ENCODE data around the gene PLP2.
"Not testable (repeated sequence)": the region's sequence is repeated elsewhere in the genome, so short reads cannot be mapped to it uniquely, and the experiment has no call there.

PLP2 gene

DNA sequence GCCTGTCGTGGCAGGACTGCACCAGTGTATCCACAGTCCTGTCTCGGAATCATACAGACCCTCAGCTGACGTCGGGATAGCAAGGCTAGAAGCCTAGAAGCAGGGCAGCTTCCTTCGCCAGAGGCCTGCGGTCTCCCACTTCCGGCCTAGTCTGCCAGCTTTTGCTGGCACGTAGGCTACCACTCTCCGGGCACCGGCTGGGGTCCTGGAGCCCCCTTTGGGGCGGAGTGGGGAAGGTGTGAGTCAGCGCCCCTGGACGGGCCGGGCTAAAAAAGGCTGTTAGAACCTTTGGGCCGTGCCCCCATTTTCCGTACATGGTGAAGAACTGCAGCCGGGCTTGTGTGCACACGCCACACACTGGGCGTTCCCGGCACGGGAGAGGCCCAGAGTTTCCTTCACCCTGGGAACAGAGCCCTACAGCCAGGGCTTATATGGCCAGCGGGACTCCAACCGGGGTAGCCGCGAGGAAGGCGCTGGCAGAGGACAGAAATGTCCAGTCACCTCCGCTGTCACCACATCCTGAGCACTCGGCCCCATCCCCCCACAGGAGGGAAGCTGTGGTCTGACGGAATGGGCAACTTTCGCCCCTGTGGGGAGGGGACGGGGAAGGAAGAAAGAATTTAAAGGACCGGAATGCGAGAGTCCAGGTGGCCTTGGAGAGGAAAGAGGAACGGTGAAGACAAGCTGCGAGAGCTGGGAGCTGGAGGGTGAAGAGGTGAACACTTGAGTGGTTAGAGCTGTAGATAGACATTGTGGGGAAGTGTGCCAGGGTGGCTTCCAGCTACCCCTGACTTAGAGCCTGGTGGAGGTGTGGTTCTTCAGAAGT, 4.6 kb upstream of the PLP2 start:
- peaks cover 6% of the 10 kb centered on the region for H3F3A ChIP-seq (ENCODE audit: control insufficient read depth, insufficient read depth)
- no peaks in the 10 kb centered on the region for H4K20me1 ChIP-seq (ENCODE audit: control insufficient read depth, insufficient read depth, low read depth, low read length)
- no peaks in the 10 kb centered on the region for H3K36me3 ChIP-seq (ENCODE audit: control insufficient read depth, low read length)
- H3K27me3 ChIP-seq (ENCODE audit: control insufficient read depth, low read length) = no peaks in the 10 kb centered on the region
- H3K4me1 ChIP-seq (ENCODE audit: control insufficient read depth, low read length) = peaks cover 45% of the 10 kb centered on the region
- no peaks in the 10 kb centered on the region for H3K79me2 ChIP-seq (ENCODE audit: control insufficient read depth, low read length)
- no peaks in the 10 kb centered on the region for H3K9me2 ChIP-seq (replicated peaks; ENCODE audit: control insufficient read depth, low read length)
- TF ChIP-seq, protein P1, sequence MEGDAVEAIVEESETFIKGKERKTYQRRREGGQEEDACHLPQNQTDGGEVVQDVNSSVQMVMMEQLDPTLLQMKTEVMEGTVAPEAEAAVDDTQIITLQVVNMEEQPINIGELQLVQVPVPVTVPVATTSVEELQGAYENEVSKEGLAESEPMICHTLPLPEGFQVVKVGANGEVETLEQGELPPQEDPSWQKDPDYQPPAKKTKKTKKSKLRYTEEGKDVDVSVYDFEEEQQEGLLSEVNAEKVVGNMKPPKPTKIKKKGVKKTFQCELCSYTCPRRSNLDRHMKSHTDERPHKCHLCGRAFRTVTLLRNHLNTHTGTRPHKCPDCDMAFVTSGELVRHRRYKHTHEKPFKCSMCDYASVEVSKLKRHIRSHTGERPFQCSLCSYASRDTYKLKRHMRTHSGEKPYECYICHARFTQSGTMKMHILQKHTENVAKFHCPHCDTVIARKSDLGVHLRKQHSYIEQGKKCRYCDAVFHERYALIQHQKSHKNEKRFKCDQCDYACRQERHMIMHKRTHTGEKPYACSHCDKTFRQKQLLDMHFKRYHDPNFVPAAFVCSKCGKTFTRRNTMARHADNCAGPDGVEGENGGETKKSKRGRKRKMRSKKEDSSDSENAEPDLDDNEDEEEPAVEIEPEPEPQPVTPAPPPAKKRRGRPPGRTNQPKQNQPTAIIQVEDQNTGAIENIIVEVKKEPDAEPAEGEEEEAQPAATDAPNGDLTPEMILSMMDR (IDR thresholded peaks at IDR 0.05; ENCODE audit: low read depth, low read length, poor library complexity, severe bottlenecking) = no peak
- no peak for TF ChIP-seq EZH2phosphoT487 (IDR thresholded peaks at IDR 0.05; ENCODE audit: borderline replicate concordance, low read length)
- peak overlapping the region; percentile 62 for H3K4me3 ChIP-seq (ENCODE audit: low read length)
- H3K9me3 ChIP-seq (ENCODE audit: control insufficient read depth, insufficient read depth, low read length) = no peaks in the 10 kb centered on the region
- peak overlapping the region; percentile 65 for H3K4me2 ChIP-seq (ENCODE audit: low read length)
- H3K27ac ChIP-seq (ENCODE audit: low read depth, low read length) = peak overlapping the region; percentile 65

DNA sequence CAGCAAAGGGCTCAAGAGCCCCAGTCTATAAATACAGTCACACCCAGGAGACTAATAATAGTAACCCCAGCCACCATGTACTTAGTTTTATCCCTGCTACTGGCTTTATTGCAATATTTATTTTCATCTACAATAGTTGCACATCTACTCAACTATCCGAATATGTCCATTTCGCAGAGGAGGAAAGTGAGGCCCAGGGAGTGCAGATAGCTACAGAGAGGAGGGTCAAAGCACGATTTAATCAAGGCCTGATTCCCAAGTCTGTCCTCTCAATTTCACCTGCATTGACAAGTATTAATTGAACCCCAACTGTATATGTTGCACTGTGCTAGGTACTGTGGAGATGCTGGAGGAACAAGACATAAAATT, 4.0 kb upstream of the PLP2 start:
- no peaks in the 10 kb centered on the region for H3K9me3 ChIP-seq (ENCODE audit: control insufficient read depth, insufficient read depth, low read length)
- no peak for TF ChIP-seq EZH2phosphoT487 (IDR thresholded peaks at IDR 0.05; ENCODE audit: borderline replicate concordance, low read length)
- TF ChIP-seq, protein P1 (IDR thresholded peaks at IDR 0.05; ENCODE audit: low read depth, low read length, poor library complexity, severe bottlenecking) = no peak
- H3F3A ChIP-seq (ENCODE audit: control insufficient read depth, insufficient read depth) = peaks cover 6% of the 10 kb centered on the region
- no peaks in the 10 kb centered on the region for H3K9me2 ChIP-seq (replicated peaks; ENCODE audit: control insufficient read depth, low read length)
- H3K4me2 ChIP-seq (ENCODE audit: low read length) = peak overlapping the region; percentile 65
- peak overlapping the region; percentile 62 for H3K4me3 ChIP-seq (ENCODE audit: low read length)
- peak overlapping the region; percentile 65 for H3K27ac ChIP-seq (ENCODE audit: low read depth, low read length)
- H4K20me1 ChIP-seq (ENCODE audit: control insufficient read depth, insufficient read depth, low read depth, low read length) = no peaks in the 10 kb centered on the region
- H3K79me2 ChIP-seq (ENCODE audit: control insufficient read depth, low read length) = peaks cover 2% of the 10 kb centered on the region
- H3K36me3 ChIP-seq (ENCODE audit: control insufficient read depth, low read length) = no peaks in the 10 kb centered on the region
- H3K4me1 ChIP-seq (ENCODE audit: control insufficient read depth, low read length) = peaks cover 46% of the 10 kb centered on the region
- no peaks in the 10 kb centered on the region for H3K27me3 ChIP-seq (ENCODE audit: control insufficient read depth, low read length)

DNA sequence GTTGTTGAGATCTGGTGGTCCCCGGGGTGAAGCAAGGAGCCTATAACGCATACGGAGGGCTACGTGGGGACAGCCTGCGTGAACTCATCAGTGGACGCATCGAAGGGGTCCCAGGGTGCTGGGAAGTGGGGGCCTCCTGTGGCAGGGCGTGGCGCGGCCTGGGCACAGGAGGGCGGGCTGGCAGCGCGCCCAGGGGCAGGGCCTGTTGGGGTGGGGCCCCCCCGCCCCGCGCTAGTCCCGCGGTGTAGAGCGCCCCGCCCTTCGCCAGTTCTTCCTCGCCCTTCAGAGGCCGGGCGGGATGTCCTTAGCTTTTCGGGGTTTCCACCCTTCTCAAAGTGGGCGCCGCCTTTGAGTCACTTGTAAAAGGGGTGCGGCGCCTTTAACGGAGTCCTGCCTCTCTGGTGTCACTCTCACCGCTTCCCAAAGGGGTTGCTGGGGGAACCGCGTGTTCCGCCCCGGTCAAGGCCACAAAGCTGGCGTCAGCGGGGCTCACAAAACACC, 632 bp downstream of the PLP2 start:
- no peak for TF ChIP-seq EZH2phosphoT487 (IDR thresholded peaks at IDR 0.05; ENCODE audit: borderline replicate concordance, low read length)
- TF ChIP-seq, protein P1 (IDR thresholded peaks at IDR 0.05; ENCODE audit: low read depth, low read length, poor library complexity, severe bottlenecking) = no peak
- peak overlapping the region; percentile 72 for H3K27ac ChIP-seq (ENCODE audit: low read depth, low read length)
- H3K36me3 ChIP-seq (ENCODE audit: control insufficient read depth, low read length) = peaks cover 33% of the 10 kb centered on the region
- H3K4me2 ChIP-seq (ENCODE audit: low read length) = peak overlapping the region; percentile 92
- H4K20me1 ChIP-seq (ENCODE audit: control insufficient read depth, insufficient read depth, low read depth, low read length) = no peaks in the 10 kb centered on the region
- no peaks in the 10 kb centered on the region for H3K9me3 ChIP-seq (ENCODE audit: control insufficient read depth, insufficient read depth, low read length)
- H3K4me3 ChIP-seq (ENCODE audit: low read length) = peak overlapping the region; percentile 91
- H3K9me2 ChIP-seq (replicated peaks; ENCODE audit: control insufficient read depth, low read length) = no peaks in the 10 kb centered on the region
- H3K4me1 ChIP-seq (ENCODE audit: control insufficient read depth, low read length) = peaks cover 27% of the 10 kb centered on the region
- peaks cover 6% of the 10 kb centered on the region for H3F3A ChIP-seq (ENCODE audit: control insufficient read depth, insufficient read depth)
- peaks cover 10% of the 10 kb centered on the region for H3K79me2 ChIP-seq (ENCODE audit: control insufficient read depth, low read length)
- no peaks in the 10 kb centered on the region for H3K27me3 ChIP-seq (ENCODE audit: control insufficient read depth, low read length)

DNA sequence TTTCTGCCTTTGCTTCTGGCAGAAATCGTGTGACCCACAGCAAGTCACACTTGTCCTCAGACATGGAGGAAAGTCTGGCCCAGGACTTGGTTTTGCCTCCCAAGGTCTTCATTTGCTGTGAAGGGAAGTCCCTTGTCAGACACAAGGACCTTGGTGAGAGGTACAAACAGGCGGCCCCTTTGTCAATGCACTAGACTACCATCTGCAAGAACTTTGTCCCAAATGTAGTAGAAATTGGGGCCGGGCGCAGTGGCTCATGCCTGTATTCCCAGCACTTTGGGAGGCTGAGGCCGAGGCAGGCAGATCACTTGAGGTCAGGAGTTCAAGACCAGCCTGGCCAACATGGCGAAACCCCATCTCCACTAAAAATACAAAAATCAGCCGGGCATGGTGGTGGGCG, 1.8 kb downstream of the PLP2 start:
- Histone ChIP-seq H3K4me2 (ENCODE audit: low read length) (peak overlapping the region; percentile 92; the same call in 1 of the 2 replicates), H3K36me3 (ENCODE audit: control insufficient read depth, low read length) (peaks cover 36% of the 10 kb centered on the region), H3K4me1 (ENCODE audit: control insufficient read depth, low read length) (peaks cover 15% of the 10 kb centered on the region)

More for the DNA sequence above, 1.8 kb downstream of the PLP2 start:
- not testable (repeated sequence) for H3K27me3 ChIP-seq (ENCODE audit: control insufficient read depth, low read length); H3K9me3 ChIP-seq (ENCODE audit: control insufficient read depth, insufficient read depth, low read length); H3K9me2 ChIP-seq (replicated peaks; ENCODE audit: control insufficient read depth, low read length); H3F3A ChIP-seq (ENCODE audit: control insufficient read depth, insufficient read depth); H4K20me1 ChIP-seq (ENCODE audit: control insufficient read depth, insufficient read depth, low read depth, low read length); H3K27ac ChIP-seq (ENCODE audit: low read depth, low read length)
- Histone ChIP-seq H3K79me2 (ENCODE audit: control insufficient read depth, low read length) (peaks cover 10% of the 10 kb centered on the region), H3K4me3 (ENCODE audit: low read length) (peak overlapping the region; percentile 91)

Measured in DOHH2 (cell line).